Renal cortical epithelial cell (primary cell): Measurements from ENCODE around the gene PPP2R5B. TPM values are rescaled to one million over a fixed set of nuclear protein-coding genes. Genes with fewer than 3 reads are reported as not detected.
"Not testable (repeated sequence)": the region's sequence is repeated elsewhere in the genome, so short reads cannot be mapped to it uniquely, and the experiment has no call there.

Source experiments
- DNase-seq: peaks from one replicate; pipeline ENCODE4 v3.0.0-alpha.2; 2011; ENCODE audit warnings: low read depth
- total RNA-seq: library from RNA; depleted of rRNA; stranded (reverse); fragments of >200 nt; gene quantifications from 2 replicates; pipeline ENCODE4 v1.2.3, GENCODE V29; 2014

Gene PPP2R5B
- total RNA-seq, 1 donor from 2014 or later, result 21.7 TPM

DNA sequence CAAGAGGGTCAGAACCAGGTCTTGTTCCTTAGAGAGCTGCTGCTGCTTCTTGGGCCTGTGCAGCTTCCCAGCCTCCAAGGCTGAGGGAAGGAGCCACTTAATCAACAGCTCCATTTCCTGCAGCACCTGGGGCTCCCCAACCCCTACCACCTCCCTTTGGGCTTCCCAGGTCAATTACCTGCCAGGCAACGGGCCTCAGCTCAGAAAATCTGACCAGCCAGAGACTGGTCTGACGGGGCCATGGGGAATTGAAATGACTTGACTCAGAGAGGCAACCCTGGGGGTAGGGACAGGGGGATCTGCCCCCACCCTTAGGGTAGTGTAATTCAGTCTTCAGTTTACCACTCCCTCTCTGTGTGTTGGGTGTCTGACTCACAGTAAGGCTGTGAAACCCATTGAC, 52.2 kb downstream of the PPP2R5B start:
- no peak for DNase-seq

DNA sequence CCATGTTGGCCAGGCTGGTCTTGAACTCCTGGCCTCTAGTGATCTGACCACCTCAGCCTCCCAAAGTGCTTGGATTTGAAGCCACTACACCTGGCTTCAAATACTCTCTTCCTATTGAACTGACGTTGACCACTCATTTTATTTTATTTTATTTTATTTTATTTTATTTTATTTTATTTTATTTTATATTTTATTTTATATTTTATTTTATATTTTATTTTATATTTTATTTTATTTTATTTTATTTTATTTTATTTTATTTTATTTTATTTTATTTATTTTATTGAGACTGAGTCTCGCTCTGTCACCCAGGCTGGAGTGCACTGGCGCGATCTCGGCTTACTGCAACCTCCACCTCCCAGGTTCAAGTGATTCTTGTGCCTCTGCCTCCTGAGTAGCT, 58.9 kb downstream of the PPP2R5B start:
- not testable (repeated sequence) for DNase-seq

Other genes starting within 250 kb of the PPP2R5B start
- under 0.01 TPM in 1 of 2 replicates, not detected in the other for gene NRXN2, start 201.5 kb upstream of the PPP2R5B start, total RNA-seq
- gene RASGRP2, start 180.5 kb upstream of the PPP2R5B start, total RNA-seq, result 0.05 TPM in 1 of 2 replicates, not detected in the other
- gene PYGM, start 164.7 kb upstream of the PPP2R5B start, total RNA-seq, result 0.05 TPM in 1 of 2 replicates, not detected in the other
- 38.4 and 161 TPM in 2 replicates for gene SF1, start 146.1 kb upstream of the PPP2R5B start, total RNA-seq
- gene MAP4K2, start 121.5 kb upstream of the PPP2R5B start, total RNA-seq, result 13.2 and 16.0 TPM in 2 replicates
- gene MEN1, start 114.1 kb upstream of the PPP2R5B start, total RNA-seq, result 7.5 and 34.4 TPM in 2 replicates
- 8.7 and 9.4 TPM in 2 replicates for gene CDC42BPG, start 80.0 kb upstream of the PPP2R5B start, total RNA-seq
- 103 and 181 TPM in 2 replicates for gene EHD1, start 46.1 kb upstream of the PPP2R5B start, total RNA-seq
- 16.8 and 28.9 TPM in 2 replicates for gene ATG2A, start 7.5 kb upstream of the PPP2R5B start, total RNA-seq
- not detected in 2 replicates for gene GPHA2, start 11.2 kb downstream of the PPP2R5B start, total RNA-seq
- not detected in 2 replicates for gene MAJIN, start 47.4 kb downstream of the PPP2R5B start, total RNA-seq
- 1.1 and 1.6 TPM in 2 replicates for gene BATF2, start 72.3 kb downstream of the PPP2R5B start, total RNA-seq
- 87.3 and 107 TPM in 2 replicates for gene ARL2, start 89.5 kb downstream of the PPP2R5B start, total RNA-seq
- 10.4 and 13.3 TPM in 2 replicates for gene SNX15, start 102.8 kb downstream of the PPP2R5B start, total RNA-seq
- gene SAC3D1, start 116.5 kb downstream of the PPP2R5B start, total RNA-seq, result 11.3 and 13.4 TPM in 2 replicates
- gene NAALADL1, start 133.9 kb downstream of the PPP2R5B start, total RNA-seq, result 7.8 and 10.9 TPM in 2 replicates
- gene CDCA5, start 159.4 kb downstream of the PPP2R5B start, total RNA-seq, result 1.1 and 5.9 TPM in 2 replicates
- gene ZFPL1, start 159.5 kb downstream of the PPP2R5B start, total RNA-seq, result 23.1 and 30.2 TPM in 2 replicates
- gene VPS51, start 171.5 kb downstream of the PPP2R5B start, total RNA-seq, result 176 and 180 TPM in 2 replicates
- 38.0 and 41.0 TPM in 2 replicates for gene TM7SF2, start 187.2 kb downstream of the PPP2R5B start, total RNA-seq
- 8.3 and 14.2 TPM in 2 replicates for gene ZNHIT2, start 193.0 kb downstream of the PPP2R5B start, total RNA-seq
- 166 and 286 TPM in 2 replicates for gene FAU, start 197.4 kb downstream of the PPP2R5B start, total RNA-seq
- 55.3 and 97.8 TPM in 2 replicates for gene MRPL49, start 197.6 kb downstream of the PPP2R5B start, total RNA-seq
- gene SYVN1, start 209.8 kb downstream of the PPP2R5B start, total RNA-seq, result 17.2 and 49.8 TPM in 2 replicates
- gene SPDYC, start 245.5 kb downstream of the PPP2R5B start, total RNA-seq, result not detected in 2 replicates